IPS-15b (cell line): ENCODE results near the gene CTNNA3.

ENCODE experiments used
- H3K27me3 ChIP-seq: one replicate; pipeline ENCODE4 v1.6.1; 2013; ENCODE audit warnings: low read length; ENCODE audit not compliant: control insufficient read depth, insufficient read depth
- H3K36me3 ChIP-seq: one replicate; pipeline ENCODE4 v1.6.1; 2013; ENCODE audit warnings: low read length; ENCODE audit not compliant: control insufficient read depth, insufficient read depth
- H3K4me1 ChIP-seq: one replicate; pipeline ENCODE4 v1.6.1; 2013; ENCODE audit warnings: mild to moderate bottlenecking, low read length; ENCODE audit not compliant: control insufficient read depth, insufficient read depth
- H3K4me3 ChIP-seq: one replicate; pipeline ENCODE4 v1.5.1; 2013; ENCODE audit warnings: low read depth, low read length
- H3K9ac ChIP-seq: one replicate; pipeline ENCODE4 v1.6.1; 2013; ENCODE audit warnings: low read depth, mild to moderate bottlenecking, low read length
- H3K9me3 ChIP-seq: one replicate; pipeline ENCODE4 v1.6.1; 2013; ENCODE audit warnings: mild to moderate bottlenecking, low read length; ENCODE audit not compliant: control insufficient read depth, insufficient read depth

The CTNNA3 gene

DNA sequence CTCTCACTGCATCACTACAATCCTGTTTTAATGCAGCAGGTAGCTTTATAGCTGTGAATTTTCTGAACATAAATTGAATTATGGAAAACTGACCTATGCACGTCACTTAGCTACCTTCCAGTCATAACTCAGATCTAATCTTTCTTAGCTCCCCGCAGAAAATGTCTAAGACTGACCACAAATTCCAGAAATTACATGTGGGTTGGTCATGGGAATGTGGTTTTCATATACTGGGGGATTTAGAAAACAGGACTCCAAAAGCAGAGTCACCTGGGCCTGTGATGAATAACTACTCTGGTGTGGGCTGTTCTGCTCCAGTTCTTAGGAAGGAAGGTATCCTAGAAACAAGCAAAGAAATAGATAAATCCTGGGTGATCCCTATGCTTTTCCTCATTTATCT is 948.5 kb downstream of the CTNNA3 start:
- Histone ChIP-seq H3K36me3 (no peaks in the 10 kb centered on the region), H3K9ac (no peak overlapping the region), H3K27me3 (no peaks in the 10 kb centered on the region), H3K4me1 (no peaks in the 10 kb centered on the region), H3K4me3 (no peak overlapping the region), H3K9me3 (no peaks in the 10 kb centered on the region)

DNA sequence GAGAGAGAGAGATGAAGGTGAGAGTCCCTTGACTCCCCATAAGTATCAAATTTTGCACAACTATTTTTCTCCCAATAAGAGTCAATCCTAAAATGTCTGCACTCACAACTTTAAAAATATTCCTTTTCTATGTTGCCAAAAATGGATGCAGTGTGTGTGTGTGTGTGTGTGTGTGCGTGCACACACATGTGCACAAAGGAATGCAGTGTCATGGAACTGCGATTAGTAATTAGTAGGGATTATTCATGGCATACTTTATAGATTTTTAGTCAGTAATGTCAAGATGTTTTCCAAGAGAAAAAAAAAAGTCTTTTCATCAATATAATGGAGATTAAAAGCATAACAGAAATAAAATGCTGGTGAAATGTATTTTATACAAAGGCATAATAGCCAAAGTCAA is 949.3 kb downstream of the CTNNA3 start:
- Histone ChIP-seq H3K4me1 (no peaks in the 10 kb centered on the region), H3K9ac (no peak overlapping the region), H3K4me3 (no peak overlapping the region), H3K27me3 (no peaks in the 10 kb centered on the region), H3K9me3 (no peaks in the 10 kb centered on the region), H3K36me3 (no peaks in the 10 kb centered on the region)

DNA sequence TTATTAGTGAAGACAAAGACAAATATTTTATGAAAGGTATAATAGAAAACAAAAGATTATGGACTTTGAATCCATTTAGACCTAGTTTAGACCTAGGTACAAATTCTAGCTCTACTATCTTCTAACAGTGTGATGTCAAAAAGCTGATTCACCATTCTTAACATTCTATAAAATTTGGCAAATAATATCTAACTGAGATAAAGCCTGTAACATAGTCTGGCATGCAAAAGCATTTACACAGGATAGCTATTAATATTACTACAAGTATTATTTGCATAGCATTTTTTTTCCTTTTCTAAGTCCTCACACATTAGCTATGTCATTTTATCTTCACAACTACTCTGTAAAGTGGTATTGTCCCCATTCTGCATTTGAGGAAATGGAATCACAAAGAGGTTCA is 949.7 kb downstream of the CTNNA3 start:
- Histone ChIP-seq H3K4me1 (no peaks in the 10 kb centered on the region), H3K36me3 (no peaks in the 10 kb centered on the region), H3K4me3 (no peak overlapping the region), H3K27me3 (no peaks in the 10 kb centered on the region), H3K9ac (no peak overlapping the region), H3K9me3 (no peaks in the 10 kb centered on the region)

DNA sequence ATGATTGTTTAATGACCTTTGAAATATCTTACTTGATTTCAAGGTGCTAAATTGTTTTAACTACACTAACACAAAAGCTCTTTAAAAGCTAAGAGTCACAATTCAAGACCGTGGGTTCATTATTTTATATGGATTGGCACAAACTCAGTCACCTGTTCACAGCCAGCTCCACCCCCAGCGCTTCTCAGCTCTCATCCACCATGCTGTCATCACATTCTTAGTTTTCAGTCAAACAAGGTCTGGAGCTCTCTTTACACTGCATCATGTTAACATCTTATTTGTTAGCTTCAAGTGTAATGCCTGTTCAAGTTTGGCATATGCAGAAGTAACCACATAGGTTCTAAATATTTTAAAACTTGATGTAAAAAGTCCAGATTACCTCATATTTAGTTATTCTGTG is 951.1 kb downstream of the CTNNA3 start:
- Histone ChIP-seq H3K9me3 (no peaks in the 10 kb centered on the region), H3K9ac (no peak overlapping the region), H3K4me1 (no peaks in the 10 kb centered on the region), H3K27me3 (no peaks in the 10 kb centered on the region), H3K36me3 (no peaks in the 10 kb centered on the region), H3K4me3 (no peak overlapping the region)

DNA sequence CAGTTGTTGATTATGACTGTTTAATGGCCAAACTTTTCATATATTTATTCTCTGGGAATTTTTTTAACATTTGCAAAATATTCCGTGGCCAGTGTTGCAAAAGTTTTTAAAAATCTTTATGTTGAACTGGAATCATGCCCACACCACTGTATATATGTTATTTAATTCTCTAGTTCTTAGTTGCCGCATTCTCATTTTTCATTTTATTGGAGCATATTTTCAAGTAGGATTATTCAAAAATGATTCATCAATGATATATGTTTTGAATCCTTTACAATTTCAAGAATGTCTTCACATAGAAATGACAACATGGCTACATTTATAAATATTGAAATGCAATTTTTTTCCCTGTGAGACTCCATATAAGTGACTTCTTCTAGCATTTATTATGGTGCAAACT is 958.8 kb downstream of the CTNNA3 start:
- Histone ChIP-seq H3K4me1 (no peaks in the 10 kb centered on the region), H3K4me3 (no peak overlapping the region), H3K9me3 (no peaks in the 10 kb centered on the region), H3K36me3 (no peaks in the 10 kb centered on the region), H3K9ac (no peak overlapping the region), H3K27me3 (no peaks in the 10 kb centered on the region)

DNA sequence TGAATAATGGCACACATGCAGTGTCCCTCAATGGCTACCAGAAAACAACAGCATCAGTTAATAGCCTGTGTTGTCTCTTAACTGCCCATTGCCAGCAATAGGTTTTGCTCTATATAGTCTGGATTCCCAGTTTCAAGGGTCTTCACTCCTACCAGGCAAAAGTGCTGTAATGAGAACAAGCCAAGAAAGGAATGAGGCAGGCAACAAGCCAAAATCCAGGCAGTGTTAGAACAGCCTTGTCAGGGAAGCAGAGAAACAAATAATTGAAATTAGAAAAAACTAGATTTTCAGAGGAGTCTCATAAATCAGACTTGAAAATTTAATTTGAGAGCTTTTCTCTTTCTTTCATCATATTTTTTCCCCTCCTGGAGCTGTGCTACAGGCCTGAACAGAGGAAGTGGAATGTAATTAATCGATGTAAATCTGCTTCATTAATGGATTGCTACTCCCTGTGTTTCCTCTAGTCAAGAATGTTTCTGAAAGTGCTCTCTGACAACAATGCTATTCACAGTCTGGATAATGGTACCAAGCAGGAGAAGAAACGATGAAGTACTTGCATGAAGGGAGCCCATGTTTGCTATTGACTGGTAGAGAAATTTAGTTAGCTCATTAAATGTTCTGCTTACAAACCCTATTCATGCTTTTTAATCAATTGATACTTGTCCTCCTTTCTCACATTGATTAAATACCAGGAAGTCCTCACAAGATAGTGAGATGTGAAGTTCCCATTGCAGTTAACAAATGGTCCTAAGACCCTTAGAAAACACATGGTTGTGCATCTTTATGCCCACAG is 972.2 kb downstream of the CTNNA3 start:
- H3K4me1 ChIP-seq: no peaks in the 10 kb centered on the region
- H3K4me3 ChIP-seq: no peak overlapping the region
- H3K9ac ChIP-seq: no peak overlapping the region

DNA sequence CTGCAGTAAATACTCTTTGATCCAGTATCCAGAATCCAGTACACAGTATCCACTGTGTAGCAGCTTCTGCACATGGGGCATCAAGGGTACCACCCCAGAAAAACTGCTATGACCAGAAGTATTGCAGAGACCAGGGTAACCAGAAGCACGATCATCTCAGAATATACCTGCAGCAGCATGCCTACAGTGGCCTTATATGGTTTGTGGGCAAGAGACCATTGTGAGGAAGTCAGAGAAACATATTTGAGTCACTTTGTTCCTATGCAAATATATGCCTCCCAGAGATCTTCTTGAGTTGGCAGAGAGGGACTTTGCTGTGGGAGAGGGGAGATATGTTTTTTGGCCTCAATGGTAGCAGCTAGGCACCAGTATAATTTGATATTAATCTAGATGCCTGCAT is 976.5 kb downstream of the CTNNA3 start:
- Histone ChIP-seq H3K36me3 (no peaks in the 10 kb centered on the region), H3K4me3 (no peak overlapping the region), H3K4me1 (no peaks in the 10 kb centered on the region), H3K9me3 (no peaks in the 10 kb centered on the region), H3K27me3 (no peaks in the 10 kb centered on the region), H3K9ac (no peak overlapping the region)

More for the DNA sequence above, 972.2 kb downstream of the CTNNA3 start:
- Histone ChIP-seq H3K27me3 (no peaks in the 10 kb centered on the region), H3K36me3 (no peaks in the 10 kb centered on the region), H3K9me3 (no peaks in the 10 kb centered on the region)

GRCh38 chr10:66717231-66717981 is 978.6 kb downstream of the CTNNA3 start:
- Histone ChIP-seq H3K27me3 (no peaks in the 10 kb centered on the region), H3K36me3 (no peaks in the 10 kb centered on the region), H3K4me3 (no peak overlapping the region), H3K4me1 (no peaks in the 10 kb centered on the region), H3K9ac (no peak overlapping the region), H3K9me3 (no peaks in the 10 kb centered on the region)

DNA sequence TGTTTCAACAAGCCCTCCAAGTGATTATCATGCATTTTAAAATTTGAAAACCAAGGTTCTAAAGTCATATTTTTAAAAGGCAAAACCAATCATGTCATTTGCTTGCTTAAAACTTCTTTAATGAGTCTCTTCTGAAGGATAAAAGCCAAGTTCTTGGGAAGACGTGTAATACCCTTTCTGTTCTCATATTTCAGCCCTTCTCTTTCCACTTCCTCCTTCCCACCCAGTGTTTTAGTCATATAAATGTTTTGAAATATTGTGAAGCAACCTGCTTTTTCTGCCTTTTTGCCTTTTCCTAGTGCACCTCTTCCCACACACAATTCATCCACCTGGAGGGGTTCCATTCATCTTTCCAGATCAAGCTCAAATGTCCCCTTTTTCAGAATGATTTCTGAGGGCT is 981.3 kb downstream of the CTNNA3 start:
- H3K9me3 ChIP-seq: no peaks in the 10 kb centered on the region
- H3K9ac ChIP-seq: no peak overlapping the region
- no peaks in the 10 kb centered on the region for H3K27me3 ChIP-seq
- no peaks in the 10 kb centered on the region for H3K36me3 ChIP-seq
- no peaks in the 10 kb centered on the region for H3K4me1 ChIP-seq
- no peak overlapping the region for H3K4me3 ChIP-seq

DNA sequence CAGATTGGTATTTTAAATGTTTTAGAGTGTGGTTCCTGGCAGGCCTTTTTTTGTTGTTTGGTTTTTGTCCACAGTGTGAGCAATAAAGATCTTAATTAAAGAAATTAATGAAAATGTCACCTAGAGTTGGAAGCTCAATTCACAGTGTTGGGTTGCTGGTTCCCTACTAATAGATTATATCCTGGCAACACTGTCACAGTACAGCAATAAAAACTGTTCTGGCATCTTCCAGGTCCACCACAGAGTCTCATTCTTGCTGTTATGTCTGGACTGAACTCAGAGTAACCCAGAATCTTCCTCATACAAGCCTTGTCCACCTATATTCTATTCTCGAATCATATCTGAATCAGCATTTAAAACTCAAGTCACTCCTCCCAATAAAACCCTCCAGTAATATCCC is 982.6 kb downstream of the CTNNA3 start:
- H3K4me1 ChIP-seq: no peaks in the 10 kb centered on the region
- H3K36me3 ChIP-seq: no peaks in the 10 kb centered on the region
- no peak overlapping the region for H3K4me3 ChIP-seq
- no peaks in the 10 kb centered on the region for H3K9me3 ChIP-seq
- H3K9ac ChIP-seq: no peak overlapping the region
- H3K27me3 ChIP-seq: no peaks in the 10 kb centered on the region

DNA sequence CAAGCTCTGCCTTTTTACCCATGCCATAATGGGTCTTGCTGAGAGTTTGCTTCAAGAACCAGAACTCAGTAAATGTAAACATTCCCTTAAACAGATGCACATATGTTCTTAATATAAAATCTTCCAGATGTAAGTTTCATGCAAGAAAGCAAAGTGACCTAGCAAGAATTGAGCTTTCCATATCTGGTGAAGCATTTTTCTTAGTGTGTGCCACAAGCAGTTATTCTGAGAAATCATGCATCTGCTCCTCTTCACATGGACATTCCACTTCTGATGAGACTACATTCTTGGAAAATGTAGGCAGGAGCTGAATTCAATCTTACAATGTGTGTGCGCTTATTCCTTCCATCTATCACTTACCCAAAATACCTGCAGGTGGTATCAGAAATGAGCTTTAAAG is 997.9 kb downstream of the CTNNA3 start:
- H3K27me3 ChIP-seq: no peaks in the 10 kb centered on the region
- H3K9me3 ChIP-seq: no peaks in the 10 kb centered on the region
- no peaks in the 10 kb centered on the region for H3K36me3 ChIP-seq
- H3K9ac ChIP-seq: no peak overlapping the region
- no peaks in the 10 kb centered on the region for H3K4me1 ChIP-seq
- no peak overlapping the region for H3K4me3 ChIP-seq

- H3K4me1 ChIP-seq: no peaks in the 10 kb centered on the region
- no peaks in the 10 kb centered on the region for H3K27me3 ChIP-seq
- H3K4me3 ChIP-seq: no peak overlapping the region
- H3K36me3 ChIP-seq: no peaks in the 10 kb centered on the region
- H3K9ac ChIP-seq: no peak overlapping the region
- no peaks in the 10 kb centered on the region for H3K9me3 ChIP-seq
Observed at GRCh38 chr10:66695046-66695445, 1000.9 kb downstream of the CTNNA3 start.
